B cell (primary cell): ENCODE results near the gene MKRN2.

ENCODE experiments used
- EZH2 ChIP-seq: IDR thresholded peaks from 2 replicates; pipeline ENCODE4 v1.6.1; 2012; ENCODE audit warnings: borderline replicate concordance, low read depth, mild to moderate bottlenecking, moderate library complexity, low read length; ENCODE audit not compliant: insufficient read depth, poor library complexity, severe bottlenecking
- TF ChIP-seq, protein P1 (sequence below): fragments of 200-600 bp; IDR thresholded peaks from one replicate; pipeline ENCODE4 v1.8.0; 2022; ENCODE audit warnings: antibody characterized with exemption, mild to moderate bottlenecking

GRCh38 chr3:12513694-12514446, 43.0 kb upstream of the MKRN2 start:
- TF ChIP-seq, protein P1, sequence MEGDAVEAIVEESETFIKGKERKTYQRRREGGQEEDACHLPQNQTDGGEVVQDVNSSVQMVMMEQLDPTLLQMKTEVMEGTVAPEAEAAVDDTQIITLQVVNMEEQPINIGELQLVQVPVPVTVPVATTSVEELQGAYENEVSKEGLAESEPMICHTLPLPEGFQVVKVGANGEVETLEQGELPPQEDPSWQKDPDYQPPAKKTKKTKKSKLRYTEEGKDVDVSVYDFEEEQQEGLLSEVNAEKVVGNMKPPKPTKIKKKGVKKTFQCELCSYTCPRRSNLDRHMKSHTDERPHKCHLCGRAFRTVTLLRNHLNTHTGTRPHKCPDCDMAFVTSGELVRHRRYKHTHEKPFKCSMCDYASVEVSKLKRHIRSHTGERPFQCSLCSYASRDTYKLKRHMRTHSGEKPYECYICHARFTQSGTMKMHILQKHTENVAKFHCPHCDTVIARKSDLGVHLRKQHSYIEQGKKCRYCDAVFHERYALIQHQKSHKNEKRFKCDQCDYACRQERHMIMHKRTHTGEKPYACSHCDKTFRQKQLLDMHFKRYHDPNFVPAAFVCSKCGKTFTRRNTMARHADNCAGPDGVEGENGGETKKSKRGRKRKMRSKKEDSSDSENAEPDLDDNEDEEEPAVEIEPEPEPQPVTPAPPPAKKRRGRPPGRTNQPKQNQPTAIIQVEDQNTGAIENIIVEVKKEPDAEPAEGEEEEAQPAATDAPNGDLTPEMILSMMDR: no peak
- no peak for TF ChIP-seq EZH2
